GM12878 (cell line): ENCODE data around the gene SCRN2. TPM values are rescaled to one million over a fixed set of nuclear protein-coding genes. Genes with fewer than 3 reads are reported as not detected.

Experiments used
- ATAC-seq: fragments of 200-7000 bp; cut with Tn5 transposase; 3 replicates; pipeline ENCODE4 v1.9.1; 2020; ENCODE audit warnings: mild to moderate bottlenecking, moderate library complexity
- BruUV-seq: library from RNA; stranded (reverse); fragments of 400-500 nt; replicated peaks from 2 replicates; lab custom pipeline; 2021; lab: Mats Ljungman, UMichigan
- CTCF ChIA-PET: fragments of 300-600 bp; sonication (Branson Sonifier 250); formaldehyde crosslinking; extraction: SDS; loops from one replicate; lab custom pipeline; 2021; ENCODE audit warnings: inconsistent platforms; lab: Yijun Ruan, JAX
- POLR2A ChIA-PET: fragments of 350-600 bp; formaldehyde crosslinking; extraction: SDS; loops from one replicate; lab custom pipeline; 2021; ENCODE audit warnings: inconsistent platforms; lab: Charles Lee
- RAD21 ChIA-PET: fragments of 300-600 bp; sonication (Branson Sonifier 250); formaldehyde crosslinking; loops from one replicate; lab custom pipeline; 2023; ENCODE audit warnings: antibody characterized with exemption; ENCODE audit not compliant: unreplicated experiment; lab: Charles Lee
- SMC1A ChIA-PET: fragments of 300-600 bp; sonication (Branson Sonifier 250); formaldehyde crosslinking; loops from one replicate; lab custom pipeline; 2023; ENCODE audit not compliant: unreplicated experiment, uncharacterized antibody; lab: Charles Lee
- DNase-seq: peaks from one replicate; pipeline ENCODE4 v3.0.0-alpha.2; 2011; ENCODE audit warnings: low read depth, low spot score
- FAIRE-seq: peaks from 3 replicates; lab custom pipeline; 2011; peaks lifted over from hg19 to GRCh38; lab: Jason Lieb, UNC
- H2AFZ ChIP-seq: 2 replicates; pipeline ENCODE4 v1.6.0; 2011; ENCODE audit warnings: low read depth, low read length, control low read depth; ENCODE audit not compliant: control insufficient read depth
- H3K27ac ChIP-seq: 2 replicates; pipeline ENCODE4 v1.5.1; 2011; ENCODE audit warnings: control low read depth; ENCODE audit not compliant: control insufficient read depth, insufficient read depth
- H3K27me3 ChIP-seq, 2 experiments: replicated peaks in 1 of 2; 2 replicates each; pipeline versions ENCODE4 v1.6.0 to v1.6.1; 2011; ENCODE audit warnings: low read length in 1 of 2; ENCODE audit not compliant: control insufficient read depth in 2 of 2, insufficient read depth in 2 of 2
- H3K36me3 ChIP-seq, 2 experiments: 2 replicates each; pipeline ENCODE4 v1.5.1; 2011; ENCODE audit warnings: low read length in 1 of 2; ENCODE audit not compliant: control insufficient read depth in 2 of 2, insufficient read depth in 2 of 2
- H3K4me1 ChIP-seq: 2 replicates; pipeline ENCODE4 v1.6.1; 2011; ENCODE audit warnings: mild to moderate bottlenecking, low read length, moderate library complexity, mixed read lengths; ENCODE audit not compliant: control insufficient read depth, insufficient read depth
- H3K4me2 ChIP-seq: 2 replicates; pipeline ENCODE4 v1.6.0; 2011; ENCODE audit warnings: control low read depth; ENCODE audit not compliant: control insufficient read depth, insufficient read depth
- H3K4me3 ChIP-seq: fragments of 200-600 bp; sonication (generic); 2 replicates; pipeline ENCODE4 v1.5.1; 2016
- H3K79me2 ChIP-seq: 2 replicates; pipeline ENCODE4 v1.6.0; 2011; ENCODE audit warnings: low read length; ENCODE audit not compliant: control insufficient read depth, insufficient read depth
- H3K9ac ChIP-seq: 2 replicates; pipeline ENCODE4 v1.8.0; 2011; ENCODE audit warnings: low read length, control low read depth, mixed read lengths; ENCODE audit not compliant: control insufficient read depth, insufficient read depth
- H3K9me3 ChIP-seq: replicated peaks from 3 replicates; pipeline ENCODE4 v1.5.1; 2011; ENCODE audit warnings: mild to moderate bottlenecking, low read length; ENCODE audit not compliant: control insufficient read depth, insufficient read depth
- H4K20me1 ChIP-seq: 2 replicates; pipeline ENCODE4 v1.6.0; 2011; ENCODE audit not compliant: control insufficient read depth, insufficient read depth
- CBX3 ChIP-seq: fragments of 200-600 bp; sonication (generic); IDR thresholded peaks from 2 replicates; pipeline ENCODE4 v1.6.1; 2016; ENCODE audit warnings: low read depth, borderline replicate concordance
- FOS ChIP-seq: IDR thresholded peaks from 3 replicates; pipeline ENCODE4 v1.6.1; 2011; ENCODE audit warnings: borderline replicate concordance; ENCODE audit not compliant: insufficient read length; ENCODE audit errors: extremely low read depth
- FOXM1 ChIP-seq: IDR thresholded peaks from 2 replicates; pipeline ENCODE4 v1.6.1; 2012; ENCODE audit warnings: low read depth, mild to moderate bottlenecking, inconsistent platforms, low read length, moderate library complexity
- HCFC1 ChIP-seq: fragments of 150-350 bp; IDR thresholded peaks from 2 replicates; pipeline ENCODE4 v1.6.1; 2014; ENCODE audit warnings: low read length
- HDGF ChIP-seq: fragments of 450-650 bp; IDR thresholded peaks from 2 replicates; pipeline ENCODE4 v1.6.1; 2016; ENCODE audit warnings: antibody characterized with exemption
- LARP7 ChIP-seq: fragments of 450-650 bp; IDR thresholded peaks from 2 replicates; pipeline ENCODE4 v1.6.1; 2017; ENCODE audit warnings: mild to moderate bottlenecking
- POLR2A ChIP-seq: IDR thresholded peaks from 2 replicates; pipeline ENCODE4 v1.6.1; 2011; ENCODE audit warnings: low read depth, mild to moderate bottlenecking, low read length
- YY1 ChIP-seq: IDR thresholded peaks from 2 replicates; pipeline ENCODE4 v1.6.1; 2011; ENCODE audit warnings: low read depth, mild to moderate bottlenecking, low read length
- ZZZ3 ChIP-seq: IDR thresholded peaks from 2 replicates; pipeline ENCODE4 v1.6.1; 2011; ENCODE audit warnings: low read depth; ENCODE audit not compliant: control insufficient read depth, insufficient read length
- WGBS: methylation state at CpG from one replicate; pipeline ENCODE4 v1.1.6; 2016; ENCODE audit warnings: low lambda C conversion rate; ENCODE audit not compliant: insufficient replicate concordance, insufficient coverage; ENCODE audit errors: missing lambda C conversion rate; 5-methylcytosine and 5-hydroxymethylcytosine counted together
- in situ Hi-C: fragments of 300-500 bp; cut with MboI; formaldehyde crosslinking; loops from 9 replicates; pipeline ENCODE4 v1.14.3; 2018; ENCODE audit warnings: mixed read lengths
- intact Hi-C: fragments of 100-400 bp; cut with micrococcal nuclease; formaldehyde crosslinking; loops from one replicate; pipeline ENCODE4 v1.14.2; 2022; ENCODE audit not compliant: unreplicated experiment
- polyA plus RNA-seq, 11 experiments: library from polyadenylated mRNA; depleted of rRNA in 4 of 11; unstranded in 6 of 11; stranded (reverse) in 5 of 11; fragments of >200 nt; fragmentation: Nextera tagmentation in 4 of 11; fragmentation: Illumina TruSeq in 1 of 11; extraction: Ambion mirVana in 4 of 11; extraction: Trizol in 1 of 11; gene quantifications; 1 replicate in 1 of 11; 2 replicates in 10 of 11; pipeline versions ENCODE4 v1.2.1 to v1.2.3, GENCODE V29; 2011 to 2016; ENCODE audit warnings: inconsistent platforms in 2 of 11, missing spikeins in 2 of 11, low read depth in 1 of 11
- total RNA-seq, 4 experiments: library from RNA; depleted of rRNA in 3 of 4; stranded (reverse); fragments of >200 nt in 3 of 4; fragmentation: Illumina TruSeq in 1 of 4; extraction: Trizol in 1 of 4; gene quantifications; 2 replicates each; pipeline versions ENCODE4 v1.2.1 to v1.2.3, GENCODE V29; 2013 to 2021
- TF ChIP-seq, protein P1 (sequence below): IDR thresholded peaks from 2 replicates; pipeline ENCODE4 v1.6.1; 2011; ENCODE audit warnings: low read depth, mild to moderate bottlenecking, low read length, moderate library complexity, borderline replicate concordance; ENCODE audit errors: extremely low read depth
- TF ChIP-seq, protein P2 (sequence below): fragments of 450-650 bp; IDR thresholded peaks from 2 replicates; pipeline ENCODE4 v1.6.1; 2017; ENCODE audit warnings: mild to moderate bottlenecking, moderate library complexity
- TF ChIP-seq, protein P3 (sequence below): fragments of 450-650 bp; formaldehyde crosslinking; IDR thresholded peaks from 2 replicates; pipeline ENCODE4 v1.4.0; 2022; ENCODE audit warnings: mild to moderate bottlenecking, moderate library complexity

SCRN2 gene
- total and polyA plus RNA-seq, 10 of the 15 experiments (the other 5 are each of a cell fraction or from before 2014, with no cell fraction given), result 0.34 to 33.3 (median 20.1) TPM

DNA sequence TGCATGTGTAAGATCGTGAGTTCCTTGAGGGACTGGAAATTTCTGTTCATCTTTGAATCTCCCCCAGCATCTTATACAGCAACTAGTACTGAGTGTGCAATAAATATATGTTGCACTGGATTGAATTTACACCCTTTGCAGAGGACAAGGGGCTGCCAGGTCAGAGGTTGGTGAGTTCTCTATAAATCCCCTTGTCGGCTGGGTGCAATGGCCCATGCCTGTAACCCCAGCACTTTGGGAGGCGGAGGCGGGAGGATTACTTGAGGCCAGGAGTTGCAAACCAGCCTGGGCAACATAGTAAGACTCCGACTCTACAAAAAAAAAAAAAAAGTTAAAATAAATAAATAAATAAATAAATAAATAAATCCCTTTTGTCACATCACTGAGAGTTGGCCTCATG lies 19.3 kb upstream of the SCRN2 start:
- RAD21 ChIA-PET, result no interaction called here
- CTCF ChIA-PET, result no interaction called here
- H3K4me3 ChIP-seq, result no peak overlapping the region
- no peaks in the 10 kb centered on the region for H4K20me1 ChIP-seq
- 15% methylated on average over 5 of the region's 5 CpGs for WGBS
- H3K4me2 ChIP-seq, result no peak overlapping the region
- FAIRE-seq (no peak), ATAC-seq (no peak), DNase-seq (no peak)
- H2AFZ ChIP-seq, result no peak overlapping the region
- no peaks in the 10 kb centered on the region for H3K4me1 ChIP-seq
- SMC1A ChIA-PET, result no interaction called here
- H3K9ac ChIP-seq, result no peak overlapping the region
- intact Hi-C loops, result no loop called here
- H3K36me3 ChIP-seq, result no peaks in the 10 kb centered on the region
- POLR2A ChIA-PET, result no interaction called here
- peaks cover 2 to 7% of the 10 kb centered on the region in 2 experiments; a peak in 3 of 4 replicates for H3K27me3 ChIP-seq
- TF ChIP-seq POLR2A, result no peak
- TF ChIP-seq, protein P1, sequence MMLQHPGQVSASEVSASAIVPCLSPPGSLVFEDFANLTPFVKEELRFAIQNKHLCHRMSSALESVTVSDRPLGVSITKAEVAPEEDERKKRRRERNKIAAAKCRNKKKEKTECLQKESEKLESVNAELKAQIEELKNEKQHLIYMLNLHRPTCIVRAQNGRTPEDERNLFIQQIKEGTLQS, result no peak
- no peak for TF ChIP-seq CBX3
- TF ChIP-seq, protein P2, sequence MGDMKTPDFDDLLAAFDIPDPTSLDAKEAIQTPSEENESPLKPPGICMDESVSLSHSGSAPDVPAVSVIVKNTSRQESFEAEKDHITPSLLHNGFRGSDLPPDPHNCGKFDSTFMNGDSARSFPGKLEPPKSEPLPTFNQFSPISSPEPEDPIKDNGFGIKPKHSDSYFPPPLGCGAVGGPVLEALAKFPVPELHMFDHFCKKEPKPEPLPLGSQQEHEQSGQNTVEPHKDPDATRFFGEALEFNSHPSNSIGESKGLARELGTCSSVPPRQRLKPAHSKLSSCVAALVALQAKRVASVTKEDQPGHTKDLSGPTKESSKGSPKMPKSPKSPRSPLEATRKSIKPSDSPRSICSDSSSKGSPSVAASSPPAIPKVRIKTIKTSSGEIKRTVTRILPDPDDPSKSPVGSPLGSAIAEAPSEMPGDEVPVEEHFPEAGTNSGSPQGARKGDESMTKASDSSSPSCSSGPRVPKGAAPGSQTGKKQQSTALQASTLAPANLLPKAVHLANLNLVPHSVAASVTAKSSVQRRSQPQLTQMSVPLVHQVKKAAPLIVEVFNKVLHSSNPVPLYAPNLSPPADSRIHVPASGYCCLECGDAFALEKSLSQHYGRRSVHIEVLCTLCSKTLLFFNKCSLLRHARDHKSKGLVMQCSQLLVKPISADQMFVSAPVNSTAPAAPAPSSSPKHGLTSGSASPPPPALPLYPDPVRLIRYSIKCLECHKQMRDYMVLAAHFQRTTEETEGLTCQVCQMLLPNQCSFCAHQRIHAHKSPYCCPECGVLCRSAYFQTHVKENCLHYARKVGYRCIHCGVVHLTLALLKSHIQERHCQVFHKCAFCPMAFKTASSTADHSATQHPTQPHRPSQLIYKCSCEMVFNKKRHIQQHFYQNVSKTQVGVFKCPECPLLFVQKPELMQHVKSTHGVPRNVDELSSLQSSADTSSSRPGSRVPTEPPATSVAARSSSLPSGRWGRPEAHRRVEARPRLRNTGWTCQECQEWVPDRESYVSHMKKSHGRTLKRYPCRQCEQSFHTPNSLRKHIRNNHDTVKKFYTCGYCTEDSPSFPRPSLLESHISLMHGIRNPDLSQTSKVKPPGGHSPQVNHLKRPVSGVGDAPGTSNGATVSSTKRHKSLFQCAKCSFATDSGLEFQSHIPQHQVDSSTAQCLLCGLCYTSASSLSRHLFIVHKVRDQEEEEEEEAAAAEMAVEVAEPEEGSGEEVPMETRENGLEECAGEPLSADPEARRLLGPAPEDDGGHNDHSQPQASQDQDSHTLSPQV, result no peak
- TF ChIP-seq, protein P3, sequence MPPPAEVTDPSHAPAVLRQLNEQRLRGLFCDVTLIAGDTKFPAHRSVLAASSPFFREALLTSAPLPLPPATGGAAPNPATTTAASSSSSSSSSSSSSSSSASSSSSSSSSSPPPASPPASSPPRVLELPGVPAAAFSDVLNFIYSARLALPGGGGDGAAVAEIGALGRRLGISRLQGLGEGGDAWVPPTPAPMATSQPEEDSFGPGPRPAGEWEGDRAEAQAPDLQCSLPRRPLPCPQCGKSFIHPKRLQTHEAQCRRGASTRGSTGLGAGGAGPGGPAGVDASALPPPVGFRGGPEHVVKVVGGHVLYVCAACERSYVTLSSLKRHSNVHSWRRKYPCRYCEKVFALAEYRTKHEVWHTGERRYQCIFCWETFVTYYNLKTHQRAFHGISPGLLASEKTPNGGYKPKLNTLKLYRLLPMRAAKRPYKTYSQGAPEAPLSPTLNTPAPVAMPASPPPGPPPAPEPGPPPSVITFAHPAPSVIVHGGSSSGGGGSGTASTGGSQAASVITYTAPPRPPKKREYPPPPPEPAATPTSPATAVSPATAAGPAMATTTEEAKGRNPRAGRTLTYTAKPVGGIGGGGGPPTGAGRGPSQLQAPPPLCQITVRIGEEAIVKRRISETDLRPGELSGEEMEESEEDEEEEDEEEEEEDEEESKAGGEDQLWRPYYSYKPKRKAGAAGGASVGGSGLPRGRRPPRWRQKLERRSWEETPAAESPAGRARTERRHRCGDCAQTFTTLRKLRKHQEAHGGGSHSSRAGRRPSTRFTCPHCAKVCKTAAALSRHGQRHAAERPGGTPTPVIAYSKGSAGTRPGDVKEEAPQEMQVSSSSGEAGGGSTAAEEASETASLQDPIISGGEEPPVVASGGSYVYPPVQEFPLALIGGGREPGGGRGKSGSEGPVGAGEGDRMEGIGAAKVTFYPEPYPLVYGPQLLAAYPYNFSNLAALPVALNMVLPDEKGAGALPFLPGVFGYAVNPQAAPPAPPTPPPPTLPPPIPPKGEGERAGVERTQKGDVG, result no peak
- no peak for TF ChIP-seq HCFC1
- no peak for TF ChIP-seq FOS
- TF ChIP-seq ZZZ3, result no peak
- no peak for TF ChIP-seq HDGF
- no peak for TF ChIP-seq YY1
- TF ChIP-seq LARP7, result no peak
- TF ChIP-seq FOXM1, result no peak
- BruUV-seq, result no TSS peak
- H3K9me3 ChIP-seq, result no peaks in the 10 kb centered on the region
- H3K27ac ChIP-seq, result no peak overlapping the region
- in situ Hi-C loops, result no loop called here
- H3K79me2 ChIP-seq, result no peaks in the 10 kb centered on the region
